T-helper 2 cell treated with Interferon-gamma antibody and Interleukin-4, amounts not matched to agents 5 μg/mL and 100 μg/mL, for 36 hours (primary cell): ENCODE data around the gene ADAM15.

Experiments
- DNase-seq: peaks from one replicate; pipeline ENCODE4 v3.0.0; 2021; ENCODE audit warnings: low spot score
- H3K27ac Mint-ChIP-seq: one replicate; pipeline ENCODE4 v1.8.0; 2021; ENCODE audit warnings: mild to moderate bottlenecking, mixed read lengths
- H3K27me3 Mint-ChIP-seq: one replicate; pipeline ENCODE4 v1.8.0; 2021; ENCODE audit warnings: low read depth, mixed read lengths
- H3K36me3 Mint-ChIP-seq: one replicate; pipeline ENCODE4 v1.8.0; 2021; ENCODE audit warnings: low read depth, mixed read lengths
- H3K4me1 Mint-ChIP-seq: one replicate; pipeline ENCODE4 v1.8.0; 2021; ENCODE audit warnings: low read depth, mixed read lengths
- H3K4me3 Mint-ChIP-seq: one replicate; pipeline ENCODE4 v1.8.0; 2022; ENCODE audit warnings: mild to moderate bottlenecking, moderate library complexity, mixed read lengths
- H3K9me3 Mint-ChIP-seq: one replicate; pipeline ENCODE4 v1.8.0; 2021; ENCODE audit warnings: mixed read lengths

Gene ADAM15

DNA sequence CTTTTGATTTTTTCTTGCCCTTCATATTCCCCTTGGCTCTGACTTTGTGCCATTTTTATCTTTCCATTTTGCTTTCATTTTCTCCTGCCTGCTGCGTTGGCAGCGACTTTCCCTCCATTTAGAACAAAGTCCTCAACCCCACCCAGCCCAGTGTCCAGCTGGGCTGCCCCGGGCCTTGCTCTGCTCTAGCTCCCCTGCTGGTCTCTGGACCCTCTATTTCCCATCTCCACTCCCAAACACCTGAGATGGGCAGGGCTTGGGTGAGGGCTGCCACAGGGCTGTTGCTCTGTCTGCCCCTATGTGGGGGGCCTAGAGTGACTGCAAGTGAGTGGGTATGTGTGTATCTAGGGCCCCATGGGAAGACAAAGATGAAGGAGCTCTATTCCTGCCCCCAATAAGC is 7.3 kb upstream of the ADAM15 start:
- Mint-ChIP-seq H3K27ac (no peak overlapping the region), H3K9me3 (no peaks in the 10 kb centered on the region), H3K4me3 (no peak overlapping the region), H3K36me3 (no peaks in the 10 kb centered on the region), H3K4me1 (peaks cover 9% of the 10 kb centered on the region), H3K27me3 (peaks cover 4% of the 10 kb centered on the region)
- DNase-seq, result no peak

DNA sequence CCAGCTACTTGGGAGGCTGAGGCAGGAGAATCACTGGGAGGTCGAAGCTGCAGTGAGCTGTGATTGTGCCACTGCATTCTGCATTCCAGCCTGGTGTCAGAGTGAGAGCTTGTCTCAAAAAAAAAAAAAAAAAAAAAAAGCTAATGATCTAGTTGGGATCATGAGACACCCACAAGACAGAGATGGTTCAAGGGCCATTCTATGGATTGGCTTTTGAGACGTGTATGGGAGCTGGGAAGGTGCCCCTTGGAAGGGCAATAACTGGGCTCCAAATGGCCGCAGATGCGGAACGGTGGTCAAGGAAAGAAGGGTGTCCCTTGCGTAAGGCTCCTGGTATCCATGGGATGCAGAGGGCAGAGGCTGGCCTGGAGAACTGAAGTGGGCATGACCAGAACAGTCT is 6.8 kb upstream of the ADAM15 start:
- Mint-ChIP-seq H3K27ac (no peak overlapping the region), H3K27me3 (peaks cover 4% of the 10 kb centered on the region), H3K9me3 (no peaks in the 10 kb centered on the region), H3K36me3 (no peaks in the 10 kb centered on the region), H3K4me1 (peaks cover 9% of the 10 kb centered on the region), H3K4me3 (no peak overlapping the region)
- no peak for DNase-seq

DNA sequence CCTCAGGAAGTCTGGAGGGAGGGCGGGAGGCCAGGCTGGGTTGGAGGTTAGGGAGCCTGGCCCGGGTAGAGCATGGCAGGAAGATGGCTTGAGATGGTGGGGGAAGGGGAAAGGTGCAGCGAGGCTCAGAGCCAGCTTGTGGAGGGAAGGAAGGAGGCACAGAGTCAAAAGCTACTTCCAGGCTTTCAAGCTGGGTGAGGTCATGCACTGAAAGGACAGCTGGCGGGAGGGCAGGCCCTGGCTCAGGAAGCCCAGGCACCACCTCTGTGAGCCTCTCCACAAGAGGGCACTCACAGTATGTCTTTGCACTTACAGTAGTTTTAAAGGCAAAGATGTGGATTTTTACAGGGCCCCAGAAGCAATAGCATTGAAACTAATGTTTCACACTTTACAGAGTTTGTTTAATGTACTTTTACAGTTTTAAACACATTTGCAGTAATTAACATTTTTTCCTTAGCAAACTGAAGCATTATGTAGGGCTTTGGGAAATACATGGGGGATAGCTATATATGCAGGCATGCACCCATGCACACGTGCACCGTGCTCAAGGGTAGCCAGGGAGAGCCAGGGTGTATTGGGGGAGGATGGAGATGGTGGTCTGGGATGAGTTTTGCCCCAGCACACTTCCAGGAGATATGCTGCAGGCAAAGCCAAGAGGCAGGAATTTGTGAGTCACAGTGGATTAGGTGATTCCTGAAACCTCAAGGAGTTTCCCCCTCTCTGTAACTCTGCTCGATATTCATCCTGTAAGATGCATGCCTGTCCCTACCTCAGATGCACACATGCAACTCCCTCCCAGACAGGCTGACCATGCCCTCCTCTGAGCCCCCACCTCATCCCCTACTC is 6.1 kb upstream of the ADAM15 start:
- Mint-ChIP-seq H3K27ac (peak overlapping the region; percentile 18), H3K4me3 (no peak overlapping the region), H3K4me1 (peaks cover 11% of the 10 kb centered on the region), H3K27me3 (peaks cover 4% of the 10 kb centered on the region), H3K9me3 (no peaks in the 10 kb centered on the region), H3K36me3 (no peaks in the 10 kb centered on the region)
- DNase-seq, result peak; percentile 57

DNA sequence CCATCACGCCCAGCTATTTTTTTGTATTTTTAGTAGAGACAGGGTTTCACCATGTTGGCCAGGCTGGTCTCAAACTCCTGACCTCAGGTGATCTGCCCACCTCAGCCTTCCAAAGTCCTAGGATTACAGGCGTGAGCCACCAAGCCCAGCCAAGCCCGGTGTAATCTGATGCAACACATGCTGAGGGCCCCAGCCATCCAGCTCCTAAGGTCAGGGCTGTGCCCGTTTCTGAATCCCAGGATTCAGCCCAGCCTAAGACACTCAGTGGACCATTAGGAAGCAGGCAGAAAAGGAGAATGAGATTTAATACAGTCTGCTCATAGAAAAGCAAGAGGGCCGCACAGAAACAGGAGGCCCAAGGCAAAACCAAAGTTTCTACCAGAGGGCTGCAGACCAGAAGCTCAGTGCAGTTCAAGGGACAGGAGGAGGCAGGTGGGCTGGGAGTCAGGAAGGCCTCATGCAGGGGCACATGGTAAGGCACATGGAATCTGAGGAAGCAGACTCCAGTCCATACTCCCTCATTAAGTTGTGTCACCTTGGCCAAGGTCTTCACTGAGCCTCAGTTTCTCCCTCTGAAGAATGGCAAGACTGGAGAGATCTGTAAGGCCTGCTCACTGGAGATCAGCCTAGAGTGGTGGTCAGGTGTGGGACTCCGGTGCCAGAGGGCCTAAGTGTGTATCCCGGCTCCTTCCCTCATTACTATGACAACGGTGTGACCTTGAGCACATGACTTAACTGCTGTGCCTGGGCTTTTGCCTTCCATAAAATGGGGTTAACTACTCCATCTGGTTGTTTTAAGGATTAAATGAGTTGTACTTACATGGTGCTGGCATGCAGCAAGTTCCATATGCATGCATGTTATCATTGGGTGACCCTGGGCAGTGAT is 2.4 kb upstream of the ADAM15 start:
- no peak overlapping the region for H3K27ac Mint-ChIP-seq
- no peaks in the 10 kb centered on the region for H3K27me3 Mint-ChIP-seq
- DNase-seq, result no peak
- H3K4me1 Mint-ChIP-seq, result peaks cover 29% of the 10 kb centered on the region
- H3K4me3 Mint-ChIP-seq, result no peak overlapping the region
- no peaks in the 10 kb centered on the region for H3K9me3 Mint-ChIP-seq
- H3K36me3 Mint-ChIP-seq, result no peaks in the 10 kb centered on the region

DNA sequence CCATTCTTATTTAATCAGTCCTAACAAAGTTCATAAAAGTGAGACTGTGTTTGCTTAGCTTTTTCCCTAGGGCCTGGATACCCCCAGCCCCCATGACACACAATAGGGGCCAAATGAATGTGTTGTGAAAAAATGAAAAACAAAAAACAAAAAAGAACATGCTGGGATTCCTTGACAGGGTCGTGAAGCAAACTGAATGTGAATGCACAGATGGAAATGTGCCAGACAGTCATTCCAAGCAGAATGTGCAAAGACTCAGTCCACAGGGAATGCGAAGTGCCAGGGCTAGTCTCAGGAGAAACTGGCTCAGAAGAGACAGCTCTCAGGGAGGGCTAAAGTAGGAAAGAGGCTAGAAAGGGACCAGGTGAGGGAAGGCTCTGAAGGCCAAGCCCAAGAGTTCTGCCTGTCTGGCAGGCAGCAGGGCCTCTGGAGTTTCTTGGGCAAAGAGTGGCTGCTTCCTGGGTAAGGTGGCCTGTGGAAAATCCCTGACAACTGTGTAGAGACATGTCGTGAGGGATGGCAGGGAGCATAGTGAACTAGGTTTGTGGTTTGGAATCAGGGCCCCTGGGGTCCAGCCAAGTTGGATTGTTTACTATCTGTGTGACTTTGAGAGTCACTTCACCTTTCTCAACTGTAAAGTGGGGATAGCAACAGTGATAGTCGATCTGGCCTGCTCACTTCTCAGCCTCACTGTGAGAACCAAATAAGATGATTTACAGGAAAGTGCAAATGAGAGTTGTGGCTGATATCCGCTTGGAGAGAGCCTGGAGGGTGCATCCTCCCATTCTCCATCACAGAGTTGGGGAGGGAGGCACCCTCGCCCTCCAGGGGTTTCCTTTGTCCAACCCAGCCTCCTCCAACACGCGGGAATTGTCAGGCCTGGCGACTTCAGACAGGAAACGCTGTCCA is 1.2 kb upstream of the ADAM15 start:
- no peak for DNase-seq
- Mint-ChIP-seq H3K36me3 (no peaks in the 10 kb centered on the region), H3K9me3 (no peaks in the 10 kb centered on the region)

DNA sequence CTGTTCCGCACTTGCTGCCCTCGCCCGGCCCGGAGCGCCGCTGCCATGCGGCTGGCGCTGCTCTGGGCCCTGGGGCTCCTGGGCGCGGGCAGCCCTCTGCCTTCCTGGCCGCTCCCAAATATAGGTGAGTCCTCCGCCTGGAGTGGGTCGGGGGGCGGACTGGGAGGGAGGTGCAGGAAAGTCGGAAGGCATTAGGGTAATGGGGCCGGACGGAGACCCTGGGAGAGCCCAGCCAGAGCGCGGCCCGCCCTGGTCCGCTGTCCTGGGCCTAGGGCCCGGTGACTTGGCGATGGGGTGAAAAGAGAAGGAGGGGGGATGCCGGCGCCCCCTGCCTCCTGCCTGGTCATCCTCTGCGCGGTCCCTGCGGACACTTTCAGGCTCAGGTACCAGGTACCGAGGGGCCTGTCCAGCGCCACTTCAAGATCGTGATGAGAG is 243 bp downstream of the ADAM15 start:
- no peaks in the 10 kb centered on the region for H3K27me3 Mint-ChIP-seq
- peaks cover 3% of the 10 kb centered on the region for H3K36me3 Mint-ChIP-seq
- H3K27ac Mint-ChIP-seq, result no peak overlapping the region
- no peak for DNase-seq
- H3K4me3 Mint-ChIP-seq, result peak overlapping the region; percentile 88
- no peaks in the 10 kb centered on the region for H3K9me3 Mint-ChIP-seq
- peaks cover 19% of the 10 kb centered on the region for H3K4me1 Mint-ChIP-seq

More for the DNA sequence above, 1.2 kb upstream of the ADAM15 start:
- H3K27me3 Mint-ChIP-seq, result no peaks in the 10 kb centered on the region
- H3K27ac Mint-ChIP-seq, result peak overlapping the region; percentile 85
- peaks cover 23% of the 10 kb centered on the region for H3K4me1 Mint-ChIP-seq
- peak overlapping the region; percentile 85 for H3K4me3 Mint-ChIP-seq

DNA sequence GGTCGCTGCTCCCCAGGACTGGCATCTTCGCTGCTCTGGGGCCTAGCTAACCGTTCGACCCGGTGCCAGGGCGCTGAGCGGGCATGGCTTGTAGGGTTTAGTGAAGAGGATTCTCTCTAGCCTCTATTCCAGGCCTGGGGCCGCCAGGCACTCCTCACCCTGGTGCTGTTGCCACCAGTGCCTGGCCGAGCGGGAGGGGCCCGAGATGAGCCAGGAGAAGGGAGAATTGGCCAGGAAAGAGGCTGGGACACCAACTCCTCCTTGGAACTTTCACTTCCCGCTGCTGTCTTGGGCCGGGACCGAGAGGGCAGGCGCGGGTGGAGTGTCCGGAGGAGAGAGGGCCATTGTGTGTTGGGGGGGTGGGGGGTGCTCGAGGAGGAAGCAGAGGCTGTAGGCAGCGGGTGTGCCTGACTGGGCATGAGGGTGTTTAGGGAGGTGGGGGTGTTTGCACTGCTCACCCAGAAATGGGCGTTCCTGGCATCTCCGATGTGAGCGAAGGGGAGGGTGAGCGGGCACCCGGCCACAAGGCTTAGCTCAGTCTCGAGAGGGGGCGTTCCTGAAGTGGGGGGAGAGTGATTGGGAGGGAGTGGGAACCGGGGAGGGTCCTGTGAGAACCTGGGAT is 772 bp downstream of the ADAM15 start:
- H3K4me1 Mint-ChIP-seq, result peaks cover 19% of the 10 kb centered on the region
- H3K27me3 Mint-ChIP-seq, result no peaks in the 10 kb centered on the region
- peaks cover 3% of the 10 kb centered on the region for H3K36me3 Mint-ChIP-seq
- peak; percentile 30 for DNase-seq
- no peaks in the 10 kb centered on the region for H3K9me3 Mint-ChIP-seq
- H3K27ac Mint-ChIP-seq, result peak overlapping the region; percentile 70
- peak overlapping the region; percentile 88 for H3K4me3 Mint-ChIP-seq

DNA sequence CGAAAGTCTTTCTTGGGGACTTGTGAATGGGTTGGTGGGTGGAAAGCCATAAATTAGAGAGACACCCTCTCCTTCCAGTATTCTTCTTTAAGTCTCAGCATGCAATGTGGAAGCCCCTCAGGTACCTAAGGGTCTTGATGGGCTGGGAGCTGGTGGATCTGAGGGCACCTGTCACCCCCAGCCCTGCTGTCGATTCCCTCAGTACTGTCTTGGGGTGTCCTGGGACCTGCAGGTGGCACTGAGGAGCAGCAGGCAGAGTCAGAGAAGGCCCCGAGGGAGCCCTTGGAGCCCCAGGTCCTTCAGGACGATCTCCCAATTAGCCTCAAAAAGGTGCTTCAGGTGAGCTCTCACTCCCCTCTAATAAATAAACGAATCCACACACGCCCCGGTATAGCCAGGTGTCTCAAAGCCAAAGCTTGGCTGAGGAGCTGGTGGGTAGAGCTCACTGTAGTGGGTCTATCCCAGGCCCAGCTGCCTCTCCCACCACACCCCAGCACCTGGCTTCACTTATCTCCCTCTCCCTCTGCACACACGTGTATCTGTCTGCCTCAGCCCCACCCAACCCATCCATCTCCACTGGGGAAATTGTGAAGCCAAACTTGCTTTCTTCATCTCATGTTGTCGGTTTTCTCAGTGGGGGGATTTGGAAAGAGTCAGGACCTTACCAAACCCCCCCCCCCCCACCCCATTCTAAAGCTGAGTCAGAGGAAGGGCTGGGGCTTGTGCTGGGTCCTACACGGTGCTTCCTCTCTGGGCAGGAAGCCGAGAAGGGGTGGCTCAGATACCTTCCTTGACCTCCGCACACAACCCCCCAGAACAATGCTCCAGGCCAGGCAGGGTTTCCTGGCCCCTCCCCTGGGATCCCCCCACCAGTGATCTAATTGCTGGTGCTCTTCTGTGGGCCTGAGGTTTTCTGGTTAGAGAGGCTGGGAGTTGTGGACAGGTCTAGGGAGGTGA is 1.6 kb downstream of the ADAM15 start:
- H3K4me1 Mint-ChIP-seq, result peaks cover 19% of the 10 kb centered on the region
- H3K27me3 Mint-ChIP-seq, result no peaks in the 10 kb centered on the region
- peak overlapping the region; percentile 70 for H3K27ac Mint-ChIP-seq
- peak overlapping the region; percentile 88 for H3K4me3 Mint-ChIP-seq
- peak; percentile 20 for DNase-seq
- peaks cover 3% of the 10 kb centered on the region for H3K36me3 Mint-ChIP-seq
- no peaks in the 10 kb centered on the region for H3K9me3 Mint-ChIP-seq

DNA sequence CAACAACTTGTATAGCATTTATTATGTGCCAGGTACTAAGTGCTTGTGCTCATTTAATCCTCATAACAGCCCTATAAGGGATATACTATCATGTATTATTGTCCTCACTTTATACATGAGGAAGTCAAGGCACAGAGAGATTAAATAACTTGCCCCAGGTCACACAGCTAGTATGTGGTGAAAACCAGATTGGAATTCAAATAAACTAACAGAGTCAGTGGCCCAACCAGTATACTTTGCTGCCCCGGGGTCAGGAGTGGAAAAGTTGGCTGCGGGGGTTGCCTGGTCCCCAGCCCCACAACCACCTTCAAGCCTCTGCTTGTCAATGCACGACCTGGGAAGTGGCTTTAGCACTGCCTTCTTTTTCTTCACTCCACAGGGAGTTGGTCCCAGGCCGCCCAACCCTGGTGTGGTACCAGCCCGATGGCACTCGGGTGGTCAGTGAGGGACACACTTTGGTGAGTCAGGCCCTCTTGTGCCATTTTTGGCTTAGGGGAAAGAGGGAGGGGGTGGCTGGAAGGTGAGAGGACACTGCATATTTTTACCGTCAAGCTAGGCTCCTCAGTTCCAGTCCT is 2.5 kb downstream of the ADAM15 start:
- no peak overlapping the region for H3K27ac Mint-ChIP-seq

DNA sequence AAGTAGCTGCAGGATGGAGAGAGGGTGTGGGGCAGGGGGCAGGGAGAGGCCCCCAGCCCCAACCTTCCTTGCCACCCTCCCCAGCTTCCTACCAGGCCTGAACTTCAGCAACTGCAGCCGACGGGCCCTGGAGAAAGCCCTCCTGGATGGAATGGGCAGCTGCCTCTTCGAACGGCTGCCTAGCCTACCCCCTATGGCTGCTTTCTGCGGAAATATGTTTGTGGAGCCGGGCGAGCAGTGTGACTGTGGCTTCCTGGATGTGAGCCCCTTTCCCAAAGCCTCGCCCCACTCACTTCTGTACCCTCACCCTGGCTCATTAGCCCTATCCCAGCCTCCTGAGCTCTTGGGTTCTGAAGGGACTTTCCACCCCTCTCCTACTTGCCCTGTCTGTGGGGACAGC is 6.0 kb downstream of the ADAM15 start:
- DNase-seq, result no peak
- Mint-ChIP-seq H3K27me3 (no peaks in the 10 kb centered on the region), H3K4me1 (peaks cover 19% of the 10 kb centered on the region), H3K36me3 (peaks cover 3% of the 10 kb centered on the region), H3K27ac (no peak overlapping the region), H3K4me3 (no peak overlapping the region), H3K9me3 (no peaks in the 10 kb centered on the region)

More for the DNA sequence above, 2.5 kb downstream of the ADAM15 start:
- Mint-ChIP-seq H3K4me3 (peak overlapping the region; percentile 88), H3K4me1 (peaks cover 19% of the 10 kb centered on the region), H3K27me3 (no peaks in the 10 kb centered on the region), H3K9me3 (no peaks in the 10 kb centered on the region), H3K36me3 (peaks cover 3% of the 10 kb centered on the region)
- DNase-seq, result no peak

DNA sequence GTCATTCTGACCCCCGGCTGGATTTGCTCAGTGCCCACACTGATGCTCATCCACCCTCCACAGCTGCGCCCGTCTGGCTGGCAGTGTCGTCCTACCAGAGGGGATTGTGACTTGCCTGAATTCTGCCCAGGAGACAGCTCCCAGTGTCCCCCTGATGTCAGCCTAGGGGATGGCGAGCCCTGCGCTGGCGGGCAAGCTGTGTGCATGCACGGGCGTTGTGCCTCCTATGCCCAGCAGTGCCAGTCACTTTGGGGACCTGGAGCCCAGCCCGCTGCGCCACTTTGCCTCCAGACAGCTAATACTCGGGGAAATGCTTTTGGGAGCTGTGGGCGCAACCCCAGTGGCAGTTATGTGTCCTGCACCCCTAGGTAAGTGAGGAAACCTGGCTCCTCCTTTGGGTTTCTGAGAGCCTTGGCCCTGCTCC is 6.7 kb downstream of the ADAM15 start:
- H3K4me3 Mint-ChIP-seq, result no peak overlapping the region
- peaks cover 3% of the 10 kb centered on the region for H3K36me3 Mint-ChIP-seq
- H3K27ac Mint-ChIP-seq, result no peak overlapping the region
- H3K4me1 Mint-ChIP-seq, result peaks cover 16% of the 10 kb centered on the region
- H3K9me3 Mint-ChIP-seq, result no peaks in the 10 kb centered on the region
- DNase-seq, result no peak
- no peaks in the 10 kb centered on the region for H3K27me3 Mint-ChIP-seq

DNA sequence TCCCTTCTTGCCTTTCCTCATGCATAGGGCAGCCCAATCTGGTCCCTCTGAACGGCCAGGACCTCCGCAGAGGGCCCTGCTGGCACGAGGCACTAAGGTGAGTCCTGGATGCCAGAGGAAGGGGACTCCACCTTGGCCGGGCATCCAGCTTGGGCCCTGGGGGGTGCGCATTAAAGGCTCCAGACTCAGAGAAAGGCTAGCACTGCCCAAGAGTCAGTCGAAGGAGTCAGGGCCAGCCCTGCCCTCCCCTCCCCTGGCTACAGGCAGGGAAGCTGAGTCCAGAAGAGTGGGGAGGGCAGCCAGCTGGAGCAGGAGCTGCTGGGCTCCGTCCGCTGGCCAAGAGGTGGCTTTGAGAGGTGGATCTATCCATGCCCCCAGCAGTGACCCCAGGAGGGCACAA is 9.6 kb downstream of the ADAM15 start:
- Mint-ChIP-seq H3K4me3 (no peak overlapping the region), H3K4me1 (peaks cover 22% of the 10 kb centered on the region), H3K9me3 (no peaks in the 10 kb centered on the region), H3K27me3 (no peaks in the 10 kb centered on the region), H3K36me3 (no peaks in the 10 kb centered on the region), H3K27ac (no peak overlapping the region)
- no peak for DNase-seq
